IPS-NIHi7 (cell line): ENCODE data around the gene FER1L5.

Experiments
- DNase-seq: peaks from one replicate; pipeline ENCODE4 v3.0.0; 2012; ENCODE audit warnings: mixed read lengths; ENCODE audit errors: extremely low spot score

FER1L5 gene

GRCh38 chr2:96739633-96740428 is 97.3 kb downstream of the FER1L5 start, which contains the start of gene LMAN2L:
LMAN2L (minus strand) TSS chr2:96740064; CDS start chr2:96740040, 24 bp downstream.
- DNase-seq: peak; percentile 99

GRCh38 chr2:96747061-96747617 is 104.6 kb downstream of the FER1L5 start:
- no peak for DNase-seq

GRCh38 chr2:96751800-96752199 is 109.2 kb downstream of the FER1L5 start:
- DNase-seq: no peak

- DNase-seq: no peak
Observed at GRCh38 chr2:96753661-96754282, 111.2 kb downstream of the FER1L5 start.

- no peak for DNase-seq
Observed at GRCh38 chr2:96754317-96754716, 111.8 kb downstream of the FER1L5 start.
